Measurements from ENCODE around the gene GCNT2.

- TF ChIP-seq CTCF (IDR thresholded peaks at IDR 0.05; ENCODE audit: low read length) (no peak), EZH2 (IDR thresholded peaks at IDR 0.05; ENCODE audit: borderline replicate concordance, low read length) (no peak)
Observed at GRCh38 chr6:10531503-10531902, 10.4 kb downstream of the GCNT2 start.
